ENCODE measurements around the gene NR5A1.

NR5A1 gene

DNA sequence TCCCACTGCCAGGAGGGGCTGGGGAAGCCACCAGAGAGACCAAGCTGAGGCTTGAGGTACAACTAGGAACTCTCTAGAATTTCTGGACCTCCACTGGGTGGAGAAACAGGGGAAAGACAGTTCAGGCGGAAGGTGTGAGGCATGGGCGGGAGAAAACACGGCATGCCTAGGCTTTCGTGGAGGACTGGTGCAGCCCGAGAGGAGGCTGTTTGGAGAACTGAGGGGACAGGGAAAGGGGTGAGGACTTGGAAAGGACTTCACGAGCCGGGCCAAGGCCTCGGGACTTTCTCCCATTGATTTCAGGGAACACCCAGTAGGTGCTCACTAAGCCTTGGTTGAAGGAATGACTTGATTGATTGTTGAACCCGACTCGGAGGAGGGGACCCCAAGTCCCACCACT, 66.4 kb downstream of the NR5A1 start:
- DNase-seq (ENCODE audit: low read depth in 2 of 2) = no peak

DNA sequence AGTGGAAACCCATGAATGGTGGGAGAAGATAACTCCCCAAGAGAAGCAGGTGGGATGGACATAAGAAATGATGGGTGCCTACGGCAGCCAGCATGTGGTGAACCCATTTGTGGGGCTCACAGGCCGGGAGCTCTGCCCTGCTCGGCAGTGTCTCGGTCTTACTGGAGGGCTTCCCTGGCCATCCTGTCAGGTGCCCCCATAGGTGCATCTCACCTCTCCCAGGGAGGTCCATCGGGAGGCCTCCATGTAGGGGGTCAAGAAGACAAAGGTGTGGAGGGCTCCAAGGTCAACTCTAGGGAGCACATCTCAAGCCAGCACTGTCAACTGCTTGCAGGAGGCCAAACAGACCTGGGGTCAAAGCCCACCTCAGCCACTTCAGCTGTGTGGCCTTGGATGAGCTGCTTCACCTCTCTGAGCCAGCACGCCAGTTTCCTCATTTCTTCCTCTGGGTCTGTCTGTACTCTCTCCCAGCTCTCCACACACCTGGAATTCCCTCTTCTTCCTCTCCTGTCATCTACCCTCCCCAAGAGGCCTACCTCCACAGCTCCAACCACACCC, 67.4 kb downstream of the NR5A1 start:
- no peak for DNase-seq (ENCODE audit: low read depth in 2 of 2)

DNA sequence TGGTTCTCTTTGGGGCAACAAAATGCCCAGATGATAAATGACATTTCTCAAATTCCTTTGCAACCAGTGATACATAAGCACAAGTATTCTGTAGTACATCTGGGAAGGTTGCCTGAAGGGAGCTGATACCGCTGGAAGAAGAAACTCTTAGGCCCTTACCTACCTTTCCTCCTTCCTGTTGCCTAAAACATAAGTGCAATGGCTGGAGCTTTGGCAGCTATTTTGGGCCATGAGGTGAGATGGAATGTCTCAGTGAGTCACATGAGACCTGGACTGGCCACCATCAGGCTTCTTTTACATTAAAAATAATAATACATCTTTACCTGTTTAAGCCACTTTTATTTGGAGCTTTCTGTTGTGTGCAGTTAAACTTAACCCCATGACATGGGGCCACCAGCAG, 68.1 kb downstream of the NR5A1 start:
- DNase-seq (ENCODE audit: low read depth in 2 of 2) = no peak

DNA sequence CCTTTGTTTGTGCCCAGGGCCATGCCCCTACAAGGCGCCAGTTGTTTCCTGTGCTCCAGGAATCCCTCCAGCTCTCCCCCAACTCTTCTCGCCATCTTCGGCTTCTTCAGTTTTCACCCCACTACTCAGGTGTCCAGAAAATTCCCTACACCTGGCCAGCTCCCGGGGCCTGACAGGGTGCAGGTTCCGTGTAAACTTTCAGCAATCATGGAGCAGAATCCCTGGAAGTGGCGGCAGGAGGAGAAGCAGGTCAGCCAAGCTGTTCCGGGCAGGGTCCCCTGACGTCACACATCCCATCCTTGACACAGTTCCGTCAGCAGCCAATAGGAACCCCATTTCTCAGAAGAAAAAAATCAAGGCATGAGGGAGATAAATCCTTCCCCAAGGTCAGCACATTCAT, 69.1 kb downstream of the NR5A1 start:
- no peak for DNase-seq (ENCODE audit: low read depth in 2 of 2)

DNA sequence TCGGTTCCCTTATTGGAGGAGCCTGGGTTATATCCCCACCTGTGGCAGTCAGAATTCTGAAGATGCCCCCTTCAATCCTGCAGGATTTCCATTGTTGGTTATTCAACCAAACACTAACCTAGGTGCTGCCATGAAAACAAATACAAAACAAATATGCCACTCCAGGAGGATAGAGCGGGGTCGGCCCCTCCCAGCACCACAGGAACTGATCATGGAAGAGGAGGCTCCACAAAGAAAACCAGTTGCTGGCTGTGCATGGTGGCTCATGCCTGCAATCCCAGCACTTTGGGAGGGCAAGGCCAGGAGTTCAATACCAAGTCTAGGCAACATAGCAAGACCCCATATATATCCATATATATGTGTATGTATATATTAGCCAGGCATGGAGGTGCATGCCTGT, 70.1 kb downstream of the NR5A1 start:
- no peak for DNase-seq (ENCODE audit: low read depth in 2 of 2)

DNA sequence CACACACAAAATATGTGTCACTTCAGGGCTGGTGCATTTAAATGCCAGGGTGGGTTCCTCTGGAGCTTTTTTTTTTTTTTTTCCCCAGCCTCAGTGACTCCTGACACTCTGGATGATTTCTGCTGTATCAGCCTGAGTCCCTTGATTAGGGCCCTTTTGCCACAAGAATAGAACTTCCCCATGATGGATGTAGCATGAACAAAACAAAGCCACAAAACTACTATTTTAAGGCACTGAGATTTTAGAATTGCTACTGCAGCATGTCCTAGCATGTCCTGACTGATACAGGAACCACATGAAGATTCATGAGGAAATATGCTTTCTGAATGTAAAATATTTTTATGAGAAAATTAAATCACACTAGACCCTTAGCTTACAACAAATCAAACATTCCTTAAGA, 70.9 kb downstream of the NR5A1 start:
- no peak for DNase-seq (ENCODE audit: low read depth in 2 of 2)
